HG03432 (cell line): Measurements from ENCODE around the gene ZNF892.
"Not testable (repeated sequence)": the region's sequence is repeated elsewhere in the genome, so short reads cannot be mapped to it uniquely, and the experiment has no call there.

Experiments used
- ATAC-seq: cut with Tn5 transposase; IDR thresholded peaks from one replicate; pipeline ENCODE4 v1.9.1; 2021; ENCODE audit warnings: mild to moderate bottlenecking, moderate library complexity; ENCODE audit not compliant: unreplicated experiment

The ZNF892 gene

DNA sequence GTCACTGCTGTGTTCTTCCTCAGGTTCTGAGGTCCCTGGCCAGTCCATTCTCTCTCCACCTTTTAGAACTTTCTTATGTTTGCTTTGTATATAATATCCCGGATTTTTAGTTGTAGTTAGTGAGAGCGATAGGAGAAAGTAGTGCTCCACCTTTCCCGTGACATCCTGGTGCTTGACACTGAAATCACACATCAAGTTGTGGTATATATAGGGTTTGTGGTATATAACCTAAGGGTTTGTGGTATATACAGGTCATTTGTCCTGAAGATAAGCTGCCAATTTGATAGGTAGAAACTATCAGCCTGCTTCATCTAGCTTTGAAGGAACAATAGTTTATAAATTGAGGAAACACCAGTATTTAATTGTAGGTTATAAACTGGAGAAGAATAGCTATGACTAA is 13.1 kb downstream of the ZNF892 start:
- ATAC-seq = no peak

DNA sequence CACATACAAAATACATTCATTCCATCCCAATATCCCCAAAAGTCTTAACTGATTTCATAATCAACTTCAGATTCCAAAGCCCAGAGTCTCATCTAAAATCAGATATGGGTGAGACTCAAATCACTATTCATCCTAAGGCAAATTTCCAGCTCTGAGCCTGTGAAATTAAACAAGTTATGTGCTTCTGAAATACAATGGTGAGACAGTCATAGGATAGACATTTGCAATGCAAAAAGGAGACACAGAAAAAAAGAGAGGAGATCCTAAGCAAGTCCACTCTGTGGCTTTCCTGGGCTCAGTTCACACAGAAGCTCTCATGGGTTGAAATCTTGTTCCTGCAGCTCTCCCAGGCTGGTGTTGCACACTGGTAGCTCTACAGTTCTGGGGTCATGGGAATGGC is 18.3 kb downstream of the ZNF892 start:
- ATAC-seq = no peak

- no peak for ATAC-seq
These were observed 24.4 kb downstream of the ZNF892 start for GRCh38 chr2:95231723-95232122.

DNA sequence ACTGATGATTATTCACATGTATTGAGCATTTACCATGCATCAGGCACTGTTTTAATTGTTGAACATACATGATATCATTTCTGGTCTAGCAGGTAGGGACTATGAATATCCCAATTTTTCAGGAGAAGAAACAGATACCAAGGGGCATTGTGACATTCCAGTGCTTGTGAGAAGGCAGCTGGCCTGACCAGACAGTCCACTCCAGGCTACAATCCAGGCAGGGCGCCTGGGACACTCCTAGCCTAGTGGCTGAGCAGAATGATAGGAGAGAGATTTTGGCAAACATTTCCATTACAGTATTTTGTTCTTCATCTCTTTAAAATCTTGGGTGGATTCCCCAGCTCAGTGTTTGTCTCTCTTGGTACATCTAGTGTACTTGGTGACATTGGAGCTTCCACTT is 24.9 kb downstream of the ZNF892 start:
- ATAC-seq = no peak

- ATAC-seq = no peak
These were observed 27.0 kb downstream of the ZNF892 start for GRCh38 chr2:95234286-95234785.

- no peak for ATAC-seq
These were observed 27.5 kb downstream of the ZNF892 start for GRCh38 chr2:95234816-95235215.

DNA sequence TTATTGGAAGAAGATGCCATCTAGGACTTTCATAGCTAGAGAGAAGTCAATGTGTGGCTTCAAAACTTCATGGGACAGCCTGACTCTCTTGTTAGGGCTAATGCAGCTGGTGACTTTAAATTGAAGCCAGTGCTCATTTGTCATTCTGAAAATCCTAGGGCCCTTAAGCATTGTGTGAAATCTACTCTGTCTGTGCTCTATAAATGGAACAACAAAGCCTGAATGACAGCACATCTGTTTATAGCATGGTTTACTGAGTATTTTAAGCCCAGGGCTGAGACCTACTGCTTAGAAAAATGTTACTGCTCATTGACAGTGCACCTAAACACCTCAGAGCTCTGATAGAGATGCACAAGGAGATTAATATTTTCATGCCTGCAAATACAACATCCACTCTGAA is 30.8 kb downstream of the ZNF892 start:
- ATAC-seq = no peak

DNA sequence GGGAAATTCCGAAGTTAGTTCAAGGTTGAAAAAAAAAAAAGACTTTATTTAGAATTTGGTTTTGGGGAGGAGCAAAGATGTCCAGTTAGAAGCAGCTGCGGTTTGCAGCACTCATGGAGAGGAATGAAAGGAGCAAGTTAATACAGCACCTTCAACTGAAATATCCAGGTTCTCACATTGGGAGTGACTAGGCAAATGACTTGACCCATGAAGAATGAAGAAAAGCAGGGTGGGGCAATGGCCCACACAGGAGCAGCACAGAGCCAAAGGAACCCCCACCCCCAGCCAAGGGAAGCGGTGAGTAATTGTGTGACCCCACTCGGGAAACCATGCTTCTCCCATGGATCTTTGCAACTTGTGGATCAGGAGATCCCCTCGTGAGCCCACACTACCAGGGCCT is 32.8 kb downstream of the ZNF892 start:
- ATAC-seq = no peak

GRCh38 chr2:95240556-95240955 is 33.2 kb downstream of the ZNF892 start:
- no peak for ATAC-seq

DNA sequence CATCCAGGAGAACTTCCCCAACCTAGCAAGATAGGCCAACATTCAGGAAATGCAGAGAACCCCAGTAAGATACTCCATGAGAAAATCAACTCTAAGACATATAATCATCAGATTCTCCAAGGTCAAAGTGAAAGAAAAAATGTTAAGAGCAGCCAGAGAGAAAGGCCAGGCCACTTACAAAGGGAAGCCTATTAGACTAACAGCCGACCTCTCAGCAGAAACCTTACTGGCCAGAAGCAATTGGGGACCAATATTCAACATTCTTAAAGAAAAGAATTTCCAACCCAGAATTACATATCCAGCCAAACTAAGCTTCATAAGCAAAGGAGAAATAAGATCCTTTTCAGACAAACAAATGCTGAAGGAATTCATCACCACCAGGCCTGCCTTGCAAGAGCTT is 34.8 kb downstream of the ZNF892 start:
- not testable (repeated sequence) for ATAC-seq
